Measurements from ENCODE around the gene QSER1. TPM values are rescaled to one million over a fixed set of nuclear protein-coding genes. Genes with fewer than 3 reads are reported as not detected.
"Not testable (repeated sequence)": the region's sequence is repeated elsewhere in the genome, so short reads cannot be mapped to it uniquely, and the experiment has no call there.

QSER1 gene
- total RNA-seq, 2 experiments from 2014 or later = 8.3 to 10.9 TPM

DNA sequence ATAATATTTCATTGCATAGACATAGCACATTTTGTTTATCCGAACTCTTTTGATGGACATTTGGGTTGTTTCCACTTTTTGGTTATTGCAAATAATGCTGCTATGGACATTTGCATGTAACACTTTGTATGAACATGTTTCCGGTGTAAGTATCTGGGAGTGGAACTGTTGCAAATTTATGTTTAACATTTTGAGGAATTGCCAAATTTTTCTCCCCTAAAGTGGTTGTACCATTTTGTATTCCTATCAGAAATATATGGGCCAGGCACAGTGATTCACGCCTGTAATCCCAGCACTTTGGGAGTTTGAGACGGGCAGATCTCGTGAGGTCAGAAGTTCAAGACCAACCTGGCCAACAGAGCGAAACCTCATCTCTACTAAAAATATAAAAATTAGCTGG lies 16.0 kb downstream of the QSER1 start:
- Mint-ChIP-seq H3K4me1 (ENCODE audit: low read depth) (peaks cover 11% of the 10 kb centered on the region), H3K4me3 (no peak overlapping the region), H3K36me3 (peaks cover 6% of the 10 kb centered on the region), H3K27me3 (no peaks in the 10 kb centered on the region), H3K9me3 (no peaks in the 10 kb centered on the region), H3K27ac (no peak overlapping the region)
- CTCF ChIA-PET = interaction anchor here (0.6 kb wide), 1 partner anchor 100 kb away, joined by 5 read pairs; no protein-coding TSS in a partner anchor
- intact Hi-C loops (cut with micrococcal nuclease) = no loop called here
- no peak for DNase-seq
- POLR2A ChIA-PET = no interaction called here

DNA sequence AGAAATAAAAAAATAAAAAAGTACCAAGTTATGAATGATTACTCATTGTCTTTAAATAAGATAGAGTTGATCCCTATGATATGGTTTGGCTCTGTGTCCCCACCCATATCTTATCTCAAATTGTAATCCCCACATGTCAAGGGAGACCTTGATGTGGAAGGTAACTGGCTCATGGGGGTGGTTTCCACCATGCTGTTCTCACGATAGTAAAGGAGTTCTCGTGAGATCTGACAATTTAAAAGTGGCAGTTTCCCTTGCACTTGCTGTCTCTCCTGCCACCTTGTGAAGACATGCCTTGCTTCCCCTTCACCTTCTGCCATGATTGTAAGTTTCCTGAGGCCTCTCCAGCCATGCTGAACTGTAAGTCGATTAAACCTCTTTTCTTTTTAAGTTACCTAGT lies 18.8 kb downstream of the QSER1 start:
- H3K4me1 Mint-ChIP-seq (ENCODE audit: low read depth) = peaks cover 11% of the 10 kb centered on the region
- H3K27ac Mint-ChIP-seq = no peak overlapping the region
- intact Hi-C loops (cut with micrococcal nuclease) = no loop called here
- no peak overlapping the region for H3K4me3 Mint-ChIP-seq
- POLR2A ChIA-PET = no interaction called here
- no peaks in the 10 kb centered on the region for H3K27me3 Mint-ChIP-seq
- H3K9me3 Mint-ChIP-seq = no peaks in the 10 kb centered on the region
- DNase-seq = no peak
- CTCF ChIA-PET = no interaction called here
- peaks cover 6% of the 10 kb centered on the region for H3K36me3 Mint-ChIP-seq

DNA sequence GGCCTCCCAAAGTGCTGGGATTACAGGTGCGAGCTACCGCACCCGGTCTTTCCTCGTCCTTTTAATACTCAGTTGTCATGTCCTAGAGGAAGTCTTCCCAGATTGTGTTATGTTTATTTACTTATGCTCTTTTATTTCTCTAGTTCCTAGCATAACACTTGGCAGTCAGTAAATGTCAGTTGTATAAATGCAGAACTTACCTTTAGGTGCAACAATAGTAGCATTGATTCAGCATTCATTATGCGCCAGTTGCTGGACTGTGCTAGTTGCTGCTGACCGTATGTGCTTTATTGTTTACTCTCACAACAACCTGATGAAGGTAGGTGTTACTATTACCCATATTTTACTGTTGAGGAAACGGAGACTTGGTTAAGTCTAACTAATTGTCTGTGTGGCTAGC lies 20.8 kb downstream of the QSER1 start:
- Mint-ChIP-seq H3K9me3 (no peaks in the 10 kb centered on the region), H3K4me1 (ENCODE audit: low read depth) (peaks cover 18% of the 10 kb centered on the region), H3K4me3 (no peak overlapping the region), H3K27ac (no peak overlapping the region), H3K27me3 (no peaks in the 10 kb centered on the region), H3K36me3 (peaks cover 3% of the 10 kb centered on the region)
- CTCF ChIA-PET = interaction anchor here (0.9 to 1.3 kb wide), 2 partner anchors 29 to 152 kb away, joined by 3 read pairs; no protein-coding TSS in a partner anchor
- no peak for DNase-seq
- POLR2A ChIA-PET = no interaction called here
- intact Hi-C loops (cut with micrococcal nuclease) = no loop called here

DNA sequence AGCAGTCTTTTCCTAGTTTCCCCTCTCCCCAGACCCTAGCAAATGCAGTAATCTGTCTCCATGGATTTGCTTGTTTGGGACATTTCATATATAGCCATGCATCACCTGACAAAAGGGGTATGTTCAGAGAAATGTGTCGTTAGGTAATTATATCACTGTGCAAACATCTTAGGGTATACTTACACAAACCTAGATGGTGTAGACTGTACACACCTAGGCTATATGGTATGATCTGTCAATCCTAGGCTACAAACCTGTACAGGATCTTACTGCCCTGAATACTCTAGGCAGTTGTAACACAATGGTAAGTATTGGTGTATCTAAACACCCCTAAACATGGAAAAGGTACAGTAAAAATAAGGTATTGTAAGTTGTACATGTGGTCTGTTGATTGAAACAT lies 23.8 kb downstream of the QSER1 start:
- Mint-ChIP-seq H3K4me1 (ENCODE audit: low read depth) (peaks cover 24% of the 10 kb centered on the region), H3K4me3 (no peak overlapping the region), H3K27me3 (no peaks in the 10 kb centered on the region), H3K27ac (no peak overlapping the region), H3K9me3 (no peaks in the 10 kb centered on the region), H3K36me3 (no peaks in the 10 kb centered on the region)
- DNase-seq = no peak
- POLR2A ChIA-PET = no interaction called here
- CTCF ChIA-PET = no interaction called here
- intact Hi-C loops (cut with micrococcal nuclease) = no loop called here

DNA sequence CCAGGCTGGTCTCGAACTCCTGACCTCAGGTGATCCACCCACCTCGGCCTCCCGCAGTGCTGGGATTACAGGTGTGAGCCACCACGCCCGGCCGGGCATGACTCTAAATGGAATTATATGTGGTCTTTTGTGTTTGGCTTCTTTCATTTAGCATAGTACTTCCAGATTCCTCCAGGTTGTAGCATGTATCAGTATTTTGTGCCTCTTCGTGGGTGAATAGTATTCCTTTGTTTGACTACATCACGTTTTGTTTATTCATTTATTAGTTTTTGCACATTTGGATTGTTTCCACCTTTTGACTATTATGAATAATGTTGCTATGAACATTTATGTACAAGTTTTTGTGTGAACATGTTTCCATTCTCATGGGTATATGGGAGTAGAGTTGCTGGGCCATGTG lies 24.4 kb downstream of the QSER1 start:
- intact Hi-C loops (cut with micrococcal nuclease) = no loop called here
- Mint-ChIP-seq H3K4me3 (no peak overlapping the region), H3K36me3 (no peaks in the 10 kb centered on the region), H3K27me3 (no peaks in the 10 kb centered on the region), H3K4me1 (ENCODE audit: low read depth) (peaks cover 22% of the 10 kb centered on the region), H3K27ac (no peak overlapping the region), H3K9me3 (no peaks in the 10 kb centered on the region)
- ChIA-PET POLR2A (no interaction called here), CTCF (interaction anchor here (1.0 kb wide), 1 partner anchor 79 kb away, joined by 3 read pairs; no protein-coding TSS in a partner anchor)
- no peak for DNase-seq

DNA sequence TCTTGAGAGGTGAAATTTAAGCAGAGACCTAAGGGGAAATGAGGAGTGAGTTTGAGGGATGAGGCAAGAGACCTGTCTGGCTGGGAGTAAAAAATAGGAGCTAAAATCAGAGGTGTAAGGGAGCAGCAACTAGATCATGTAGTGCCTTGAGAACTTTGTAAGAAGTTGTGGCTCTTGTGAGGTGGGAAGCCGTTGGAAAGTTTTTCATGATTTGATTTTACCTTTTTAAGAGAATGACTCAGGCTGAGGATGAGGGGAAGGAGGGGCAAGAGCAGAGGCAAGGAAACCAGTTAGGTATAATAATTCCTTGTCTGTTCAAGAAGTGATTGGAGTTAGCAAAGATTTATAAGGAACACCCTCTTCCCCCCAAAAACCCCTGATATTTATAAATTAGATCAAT lies 25.8 kb downstream of the QSER1 start:
- no peak for DNase-seq
- H3K27ac Mint-ChIP-seq = no peak overlapping the region
- H3K36me3 Mint-ChIP-seq = no peaks in the 10 kb centered on the region
- H3K4me1 Mint-ChIP-seq (ENCODE audit: low read depth) = peaks cover 19% of the 10 kb centered on the region
- no peak overlapping the region for H3K4me3 Mint-ChIP-seq
- intact Hi-C loops (cut with micrococcal nuclease) = no loop called here
- POLR2A ChIA-PET = no interaction called here
- no peaks in the 10 kb centered on the region for H3K9me3 Mint-ChIP-seq
- CTCF ChIA-PET = no interaction called here
- H3K27me3 Mint-ChIP-seq = no peaks in the 10 kb centered on the region

DNA sequence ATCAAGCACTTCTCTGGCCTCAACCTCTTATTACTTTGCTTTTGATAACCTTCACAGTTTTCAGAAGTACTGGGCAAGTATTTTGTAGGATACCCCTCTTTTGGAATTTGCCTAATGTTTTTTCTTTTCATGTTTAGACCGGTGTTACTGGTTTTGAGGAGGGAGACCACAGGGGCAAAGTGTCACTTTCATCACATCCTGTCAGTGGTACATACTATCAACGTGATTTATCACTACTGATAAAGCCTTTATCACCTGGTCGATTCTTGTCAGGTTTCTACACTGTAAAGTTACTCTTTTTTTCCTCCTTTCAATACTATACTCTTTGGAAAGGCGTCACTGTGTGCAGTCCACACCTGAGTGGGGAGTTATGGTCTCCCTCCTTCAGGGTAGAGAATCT lies 26.7 kb downstream of the QSER1 start:
- DNase-seq = no peak
- no peaks in the 10 kb centered on the region for H3K27me3 Mint-ChIP-seq
- no peak overlapping the region for H3K27ac Mint-ChIP-seq
- H3K9me3 Mint-ChIP-seq = no peaks in the 10 kb centered on the region
- CTCF ChIA-PET = no interaction called here
- POLR2A ChIA-PET = no interaction called here
- H3K36me3 Mint-ChIP-seq = no peaks in the 10 kb centered on the region
- peaks cover 19% of the 10 kb centered on the region for H3K4me1 Mint-ChIP-seq (ENCODE audit: low read depth)
- intact Hi-C loops (cut with micrococcal nuclease) = no loop called here
- H3K4me3 Mint-ChIP-seq = no peak overlapping the region

DNA sequence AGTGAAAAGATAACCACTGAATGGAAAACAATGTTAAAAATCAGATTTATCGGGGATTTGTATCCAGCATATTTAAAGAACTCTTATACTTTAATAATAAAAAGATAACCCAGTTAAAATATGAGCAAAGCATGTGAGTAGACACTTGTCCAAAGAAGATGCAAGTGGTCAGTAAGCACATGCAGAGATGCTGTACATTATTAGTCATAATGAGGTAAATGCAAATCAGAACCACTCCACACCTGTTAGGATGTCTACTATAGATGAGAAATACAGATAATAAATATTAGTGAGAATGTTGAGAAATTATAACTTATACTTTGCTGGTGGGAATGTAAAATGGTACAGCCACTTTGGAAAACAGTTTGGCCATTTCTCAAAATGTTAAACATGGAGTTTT lies 28.0 kb downstream of the QSER1 start:
- Mint-ChIP-seq H3K4me3 (no peak overlapping the region), H3K4me1 (ENCODE audit: low read depth) (peaks cover 19% of the 10 kb centered on the region), H3K36me3 (no peaks in the 10 kb centered on the region), H3K9me3 (no peaks in the 10 kb centered on the region), H3K27ac (no peak overlapping the region), H3K27me3 (no peaks in the 10 kb centered on the region)
- intact Hi-C loops (cut with micrococcal nuclease) = no loop called here
- CTCF ChIA-PET = no interaction called here
- POLR2A ChIA-PET = no interaction called here
- DNase-seq = no peak

DNA sequence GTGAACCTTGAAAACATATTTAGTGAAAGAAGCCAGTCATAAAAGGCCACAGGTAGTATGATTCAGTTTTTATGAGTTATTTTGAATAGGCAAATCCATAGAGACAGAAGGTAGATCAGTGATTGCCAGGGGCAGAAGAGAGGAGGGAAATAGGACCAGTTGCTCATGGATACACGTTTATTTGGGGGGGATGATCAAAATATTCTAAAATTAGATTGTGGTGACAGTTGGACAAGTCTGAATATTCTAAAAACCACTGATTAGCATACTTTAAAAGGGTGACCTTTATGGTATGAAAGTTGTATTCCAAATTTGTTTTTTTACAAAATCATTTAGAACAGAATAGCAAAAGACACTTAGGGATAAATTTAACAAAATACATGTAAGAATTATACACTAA lies 28.6 kb downstream of the QSER1 start:
- DNase-seq = no peak
- Mint-ChIP-seq H3K4me3 (no peak overlapping the region), H3K9me3 (no peaks in the 10 kb centered on the region), H3K27me3 (no peaks in the 10 kb centered on the region), H3K27ac (no peak overlapping the region), H3K36me3 (no peaks in the 10 kb centered on the region), H3K4me1 (ENCODE audit: low read depth) (peaks cover 19% of the 10 kb centered on the region)
- intact Hi-C loops (cut with micrococcal nuclease) = no loop called here
- ChIA-PET CTCF (no interaction called here), POLR2A (no interaction called here)

DNA sequence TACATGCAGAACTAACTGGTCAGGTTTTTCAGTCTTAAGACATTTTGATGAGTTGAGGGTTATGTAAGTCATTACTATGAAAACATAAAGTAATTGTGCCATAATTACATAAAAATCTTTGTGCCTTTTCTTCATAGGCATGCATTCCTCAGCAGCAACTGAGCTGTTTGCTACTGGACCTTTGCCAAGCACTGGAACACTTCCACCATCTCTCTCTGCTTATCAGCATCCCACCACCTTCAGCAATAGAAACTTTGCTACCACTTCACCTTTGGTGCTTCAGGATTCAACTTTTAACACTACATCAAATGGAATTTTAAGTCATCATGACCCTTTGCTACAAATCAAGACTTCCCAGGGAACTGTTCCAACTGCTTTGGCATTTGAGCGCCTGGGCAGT lies 39.0 kb downstream of the QSER1 start:
- intact Hi-C loops (cut with micrococcal nuclease) = no loop called here
- Mint-ChIP-seq H3K36me3 (peaks cover 52% of the 10 kb centered on the region), H3K27ac (no peak overlapping the region), H3K9me3 (no peaks in the 10 kb centered on the region), H3K4me1 (ENCODE audit: low read depth) (no peaks in the 10 kb centered on the region), H3K27me3 (no peaks in the 10 kb centered on the region), H3K4me3 (no peak overlapping the region)
- DNase-seq = no peak
- ChIA-PET POLR2A (no interaction called here), CTCF (interaction anchor here (0.9 kb wide), 1 partner anchor 134 kb away, joined by 4 read pairs; no protein-coding TSS in a partner anchor)

DNA sequence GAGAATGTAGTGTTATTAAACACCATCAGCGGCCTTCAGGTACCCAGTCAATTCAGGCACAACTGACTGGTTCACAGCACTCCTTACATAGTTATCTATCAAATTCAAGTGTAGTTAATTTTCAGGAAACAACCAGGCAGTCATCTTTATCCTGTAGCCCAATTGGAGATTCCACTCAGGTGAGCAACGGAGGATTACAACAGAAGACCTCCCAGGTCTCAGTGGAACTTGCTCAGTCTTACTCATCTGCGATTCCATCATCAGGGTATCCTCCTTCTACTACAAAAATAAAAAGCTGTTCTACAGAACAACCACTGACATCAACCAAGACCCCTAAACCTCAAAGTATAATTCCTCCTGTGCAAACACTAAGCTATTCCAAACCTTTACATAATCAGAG lies 39.6 kb downstream of the QSER1 start:
- H3K9me3 Mint-ChIP-seq = no peaks in the 10 kb centered on the region
- no peaks in the 10 kb centered on the region for H3K4me1 Mint-ChIP-seq (ENCODE audit: low read depth)
- H3K27ac Mint-ChIP-seq = no peak overlapping the region
- H3K36me3 Mint-ChIP-seq = peaks cover 56% of the 10 kb centered on the region
- no peak overlapping the region for H3K4me3 Mint-ChIP-seq
- H3K27me3 Mint-ChIP-seq = no peaks in the 10 kb centered on the region
- ChIA-PET CTCF (no interaction called here), POLR2A (no interaction called here)
- no peak for DNase-seq
- intact Hi-C loops (cut with micrococcal nuclease) = no loop called here

DNA sequence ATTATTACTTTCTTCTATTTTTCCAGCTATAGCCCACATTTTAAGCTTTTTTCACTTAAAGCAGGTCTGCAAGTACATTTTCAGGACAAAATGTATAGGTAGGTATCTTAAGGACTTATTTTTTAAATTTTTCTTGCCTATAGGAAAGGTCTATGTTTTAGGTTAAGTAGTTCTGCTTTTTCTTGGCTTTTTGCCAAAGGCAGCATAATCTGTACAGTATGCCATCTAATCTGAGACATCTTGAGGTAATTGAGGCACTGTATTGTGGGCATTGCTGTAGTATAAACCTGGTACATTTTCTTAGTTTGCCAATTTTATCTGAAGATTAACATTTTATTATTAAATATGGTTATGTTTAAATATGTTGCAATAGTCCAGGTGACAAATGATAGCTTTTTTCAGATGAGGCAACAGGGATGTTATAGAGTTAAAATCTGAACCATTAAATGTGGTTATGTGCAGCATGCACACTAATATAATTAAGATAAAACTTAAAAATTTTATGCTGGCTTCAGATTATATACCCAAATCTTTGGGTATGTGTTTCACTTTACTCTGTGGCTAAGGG lies 42.9 kb downstream of the QSER1 start:
- Mint-ChIP-seq H3K27ac (no peak overlapping the region), H3K4me1 (ENCODE audit: low read depth) (peaks cover 6% of the 10 kb centered on the region), H3K4me3 (no peak overlapping the region), H3K9me3 (no peaks in the 10 kb centered on the region), H3K36me3 (peaks cover 64% of the 10 kb centered on the region), H3K27me3 (no peaks in the 10 kb centered on the region)
- ChIA-PET POLR2A (no interaction called here), CTCF (interaction anchor here (0.7 kb wide), 1 partner anchor 130 kb away, joined by 3 read pairs; no protein-coding TSS in a partner anchor)
- intact Hi-C loops (cut with micrococcal nuclease) = no loop called here
- DNase-seq = no peak

DNA sequence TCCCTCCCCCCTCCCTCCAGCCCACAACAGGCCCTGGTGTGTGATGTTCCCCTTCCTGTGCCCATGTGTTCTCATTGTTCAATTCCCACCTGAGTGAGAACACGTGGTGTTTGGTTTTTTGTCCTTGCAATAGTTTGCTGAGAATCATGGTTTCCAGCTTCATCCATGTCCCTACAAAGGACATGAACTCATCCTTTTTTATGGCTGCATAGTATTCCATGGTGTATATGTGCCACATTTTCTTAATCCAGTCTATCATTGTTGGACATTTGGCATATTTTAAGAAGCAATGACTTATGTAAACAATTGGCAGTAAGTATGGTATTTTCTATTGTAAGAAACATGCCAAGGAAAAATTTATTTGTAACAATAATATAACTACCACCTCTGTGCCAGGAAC lies 43.6 kb downstream of the QSER1 start:
- H3K36me3 Mint-ChIP-seq = peaks cover 68% of the 10 kb centered on the region
- POLR2A ChIA-PET; intact Hi-C loops (cut with micrococcal nuclease): not testable (repeated sequence)

More for the DNA sequence above, 43.6 kb downstream of the QSER1 start:
- DNase-seq, H3K27me3 Mint-ChIP-seq, H3K9me3 Mint-ChIP-seq, CTCF ChIA-PET, H3K27ac Mint-ChIP-seq, H3K4me3 Mint-ChIP-seq: not testable (repeated sequence)
- H3K4me1 Mint-ChIP-seq (ENCODE audit: low read depth) = peaks cover 11% of the 10 kb centered on the region

Measured in activated CD4-positive, alpha-beta memory T cell treated with anti-CD3 and anti-CD28 coated beads for 36 hours (primary cell).